ENCODE results near the gene PIK3R6.

The PIK3R6 gene

DNA sequence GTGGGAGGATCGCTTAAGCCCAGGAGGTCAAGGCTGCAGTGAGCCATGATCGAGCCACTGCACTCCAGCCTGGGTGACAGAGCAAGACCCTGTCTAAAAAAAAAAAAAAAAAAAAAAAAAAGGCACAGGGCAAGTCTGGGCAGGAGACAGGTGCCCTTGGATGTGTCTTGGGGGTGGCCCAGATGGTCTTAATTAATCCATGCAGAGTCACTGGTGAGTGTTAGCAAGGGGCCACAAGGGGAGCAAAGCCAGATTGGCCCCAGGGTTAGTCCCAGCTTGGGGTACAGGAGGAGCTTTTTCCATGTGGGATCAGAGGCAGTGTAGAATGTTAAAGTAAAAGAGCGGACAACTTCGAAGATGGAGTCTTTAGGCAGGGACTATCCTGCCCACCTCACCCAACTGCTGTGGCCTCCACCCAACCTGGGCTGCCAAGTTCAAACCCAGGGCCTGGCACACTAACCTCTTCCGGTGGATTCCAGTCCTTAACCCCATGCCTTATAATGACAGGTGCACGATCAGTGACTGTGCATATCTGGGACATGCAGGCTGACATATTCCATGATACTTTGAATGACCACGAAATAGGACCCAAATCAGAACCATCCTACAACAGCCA, 36.1 kb downstream of the PIK3R6 start:
- H3K4me3 ChIP-seq (ENCODE audit: low read length), result no peak overlapping the region
- H3K79me2 ChIP-seq (ENCODE audit: control insufficient read depth, low read length), result no peaks in the 10 kb centered on the region
- TF ChIP-seq, protein P1, sequence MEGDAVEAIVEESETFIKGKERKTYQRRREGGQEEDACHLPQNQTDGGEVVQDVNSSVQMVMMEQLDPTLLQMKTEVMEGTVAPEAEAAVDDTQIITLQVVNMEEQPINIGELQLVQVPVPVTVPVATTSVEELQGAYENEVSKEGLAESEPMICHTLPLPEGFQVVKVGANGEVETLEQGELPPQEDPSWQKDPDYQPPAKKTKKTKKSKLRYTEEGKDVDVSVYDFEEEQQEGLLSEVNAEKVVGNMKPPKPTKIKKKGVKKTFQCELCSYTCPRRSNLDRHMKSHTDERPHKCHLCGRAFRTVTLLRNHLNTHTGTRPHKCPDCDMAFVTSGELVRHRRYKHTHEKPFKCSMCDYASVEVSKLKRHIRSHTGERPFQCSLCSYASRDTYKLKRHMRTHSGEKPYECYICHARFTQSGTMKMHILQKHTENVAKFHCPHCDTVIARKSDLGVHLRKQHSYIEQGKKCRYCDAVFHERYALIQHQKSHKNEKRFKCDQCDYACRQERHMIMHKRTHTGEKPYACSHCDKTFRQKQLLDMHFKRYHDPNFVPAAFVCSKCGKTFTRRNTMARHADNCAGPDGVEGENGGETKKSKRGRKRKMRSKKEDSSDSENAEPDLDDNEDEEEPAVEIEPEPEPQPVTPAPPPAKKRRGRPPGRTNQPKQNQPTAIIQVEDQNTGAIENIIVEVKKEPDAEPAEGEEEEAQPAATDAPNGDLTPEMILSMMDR (IDR thresholded peaks at IDR 0.05; ENCODE audit: low read depth, low read length, poor library complexity, severe bottlenecking), result no peak
- no peak overlapping the region for H3K4me2 ChIP-seq (ENCODE audit: low read length)
- no peaks in the 10 kb centered on the region for H4K20me1 ChIP-seq (ENCODE audit: control insufficient read depth, insufficient read depth, low read depth, low read length)
- H3K27ac ChIP-seq (ENCODE audit: low read depth, low read length), result no peak overlapping the region
- H3K9me3 ChIP-seq (ENCODE audit: control insufficient read depth, insufficient read depth, low read length), result no peaks in the 10 kb centered on the region
- H3K36me3 ChIP-seq (ENCODE audit: control insufficient read depth, low read length), result no peaks in the 10 kb centered on the region
- H3K4me1 ChIP-seq (ENCODE audit: control insufficient read depth, low read length), result no peaks in the 10 kb centered on the region
- H3K9me2 ChIP-seq (replicated peaks; ENCODE audit: control insufficient read depth, low read length), result no peaks in the 10 kb centered on the region
- H3K27me3 ChIP-seq (ENCODE audit: control insufficient read depth, low read length), result no peaks in the 10 kb centered on the region
- no peaks in the 10 kb centered on the region for H3F3A ChIP-seq (ENCODE audit: control insufficient read depth, insufficient read depth)

GRCh38 chr17:8830141-8830540, 37.3 kb downstream of the PIK3R6 start:
- H3K9me3 ChIP-seq (ENCODE audit: control insufficient read depth, insufficient read depth, low read length), result no peaks in the 10 kb centered on the region
- no peak overlapping the region for H3K4me2 ChIP-seq (ENCODE audit: low read length)
- no peak overlapping the region for H3K27ac ChIP-seq (ENCODE audit: low read depth, low read length)
- H3K27me3 ChIP-seq (ENCODE audit: control insufficient read depth, low read length), result no peaks in the 10 kb centered on the region
- H3K4me1 ChIP-seq (ENCODE audit: control insufficient read depth, low read length), result no peaks in the 10 kb centered on the region
- H4K20me1 ChIP-seq (ENCODE audit: control insufficient read depth, insufficient read depth, low read depth, low read length), result no peaks in the 10 kb centered on the region
- H3K9me2 ChIP-seq (replicated peaks; ENCODE audit: control insufficient read depth, low read length), result no peaks in the 10 kb centered on the region
- H3K36me3 ChIP-seq (ENCODE audit: control insufficient read depth, low read length), result no peaks in the 10 kb centered on the region
- no peaks in the 10 kb centered on the region for H3F3A ChIP-seq (ENCODE audit: control insufficient read depth, insufficient read depth)
- TF ChIP-seq, protein P1 (IDR thresholded peaks at IDR 0.05; ENCODE audit: low read depth, low read length, poor library complexity, severe bottlenecking), result no peak
- TF ChIP-seq EZH2phosphoT487 (IDR thresholded peaks at IDR 0.05; ENCODE audit: borderline replicate concordance, low read length), result no peak
- no peaks in the 10 kb centered on the region for H3K79me2 ChIP-seq (ENCODE audit: control insufficient read depth, low read length)
- no peak overlapping the region for H3K4me3 ChIP-seq (ENCODE audit: low read length)

GRCh38 chr17:8829036-8829941, 38.2 kb downstream of the PIK3R6 start:
- TF ChIP-seq, protein P1 (IDR thresholded peaks at IDR 0.05; ENCODE audit: low read depth, low read length, poor library complexity, severe bottlenecking), result no peak
- TF ChIP-seq EZH2phosphoT487 (IDR thresholded peaks at IDR 0.05; ENCODE audit: borderline replicate concordance, low read length), result no peak
- no peaks in the 10 kb centered on the region for H3K4me1 ChIP-seq (ENCODE audit: control insufficient read depth, low read length)
- no peak overlapping the region for H3K27ac ChIP-seq (ENCODE audit: low read depth, low read length)
- no peaks in the 10 kb centered on the region for H4K20me1 ChIP-seq (ENCODE audit: control insufficient read depth, insufficient read depth, low read depth, low read length)
- H3K4me2 ChIP-seq (ENCODE audit: low read length), result no peak overlapping the region
- no peaks in the 10 kb centered on the region for H3F3A ChIP-seq (ENCODE audit: control insufficient read depth, insufficient read depth)
- peaks cover 4% of the 10 kb centered on the region for H3K9me3 ChIP-seq (ENCODE audit: control insufficient read depth, insufficient read depth, low read length)
- H3K79me2 ChIP-seq (ENCODE audit: control insufficient read depth, low read length), result no peaks in the 10 kb centered on the region
- no peaks in the 10 kb centered on the region for H3K36me3 ChIP-seq (ENCODE audit: control insufficient read depth, low read length)
- no peaks in the 10 kb centered on the region for H3K9me2 ChIP-seq (replicated peaks; ENCODE audit: control insufficient read depth, low read length)
- no peak overlapping the region for H3K4me3 ChIP-seq (ENCODE audit: low read length)
- H3K27me3 ChIP-seq (ENCODE audit: control insufficient read depth, low read length), result no peaks in the 10 kb centered on the region

Data from DOHH2 (cell line).